GM12878 (cell line): ENCODE results near the gene PROP1. TPM values are rescaled to one million over a fixed set of nuclear protein-coding genes. Genes with fewer than 3 reads are reported as not detected.

Experiments
- ATAC-seq: fragments of 200-7000 bp; cut with Tn5 transposase; 3 replicates; pipeline ENCODE4 v1.9.1; 2020; ENCODE audit warnings: mild to moderate bottlenecking, moderate library complexity
- BruUV-seq: library from RNA; stranded (reverse); fragments of 400-500 nt; replicated peaks from 2 replicates; lab custom pipeline; 2021; lab: Mats Ljungman, UMichigan
- CTCF ChIA-PET: fragments of 300-600 bp; sonication (Branson Sonifier 250); formaldehyde crosslinking; extraction: SDS; loops from one replicate; lab custom pipeline; 2021; ENCODE audit warnings: inconsistent platforms; lab: Yijun Ruan, JAX
- POLR2A ChIA-PET: fragments of 350-600 bp; formaldehyde crosslinking; extraction: SDS; loops from one replicate; lab custom pipeline; 2021; ENCODE audit warnings: inconsistent platforms; lab: Charles Lee
- RAD21 ChIA-PET: fragments of 300-600 bp; sonication (Branson Sonifier 250); formaldehyde crosslinking; loops from one replicate; lab custom pipeline; 2023; ENCODE audit warnings: antibody characterized with exemption; ENCODE audit not compliant: unreplicated experiment; lab: Charles Lee
- SMC1A ChIA-PET: fragments of 300-600 bp; sonication (Branson Sonifier 250); formaldehyde crosslinking; loops from one replicate; lab custom pipeline; 2023; ENCODE audit not compliant: unreplicated experiment, uncharacterized antibody; lab: Charles Lee
- DNase-seq: peaks from one replicate; pipeline ENCODE4 v3.0.0-alpha.2; 2011; ENCODE audit warnings: low read depth, low spot score
- FAIRE-seq: peaks from 3 replicates; lab custom pipeline; 2011; peaks lifted over from hg19 to GRCh38; lab: Jason Lieb, UNC
- H2AFZ ChIP-seq: 2 replicates; pipeline ENCODE4 v1.6.0; 2011; ENCODE audit warnings: low read depth, low read length, control low read depth; ENCODE audit not compliant: control insufficient read depth
- H3K27ac ChIP-seq: 2 replicates; pipeline ENCODE4 v1.5.1; 2011; ENCODE audit warnings: control low read depth; ENCODE audit not compliant: control insufficient read depth, insufficient read depth
- H3K27me3 ChIP-seq, 2 experiments: replicated peaks in 1 of 2; 2 replicates each; pipeline versions ENCODE4 v1.6.0 to v1.6.1; 2011; ENCODE audit warnings: low read length in 1 of 2; ENCODE audit not compliant: control insufficient read depth in 2 of 2, insufficient read depth in 2 of 2
- H3K36me3 ChIP-seq, 2 experiments: 2 replicates each; pipeline ENCODE4 v1.5.1; 2011; ENCODE audit warnings: low read length in 1 of 2; ENCODE audit not compliant: control insufficient read depth in 2 of 2, insufficient read depth in 2 of 2
- H3K4me1 ChIP-seq: 2 replicates; pipeline ENCODE4 v1.6.1; 2011; ENCODE audit warnings: mild to moderate bottlenecking, low read length, moderate library complexity, mixed read lengths; ENCODE audit not compliant: control insufficient read depth, insufficient read depth
- H3K4me2 ChIP-seq: 2 replicates; pipeline ENCODE4 v1.6.0; 2011; ENCODE audit warnings: control low read depth; ENCODE audit not compliant: control insufficient read depth, insufficient read depth
- H3K4me3 ChIP-seq: fragments of 200-600 bp; sonication (generic); 2 replicates; pipeline ENCODE4 v1.5.1; 2016
- H3K79me2 ChIP-seq: 2 replicates; pipeline ENCODE4 v1.6.0; 2011; ENCODE audit warnings: low read length; ENCODE audit not compliant: control insufficient read depth, insufficient read depth
- H3K9ac ChIP-seq: 2 replicates; pipeline ENCODE4 v1.8.0; 2011; ENCODE audit warnings: low read length, control low read depth, mixed read lengths; ENCODE audit not compliant: control insufficient read depth, insufficient read depth
- H3K9me3 ChIP-seq: replicated peaks from 3 replicates; pipeline ENCODE4 v1.5.1; 2011; ENCODE audit warnings: mild to moderate bottlenecking, low read length; ENCODE audit not compliant: control insufficient read depth, insufficient read depth
- H4K20me1 ChIP-seq: 2 replicates; pipeline ENCODE4 v1.6.0; 2011; ENCODE audit not compliant: control insufficient read depth, insufficient read depth
- ATF3 ChIP-seq: IDR thresholded peaks from 2 replicates; pipeline ENCODE4 v1.6.1; 2011; ENCODE audit warnings: low read depth, mild to moderate bottlenecking, low read length, moderate library complexity, borderline replicate concordance; ENCODE audit errors: extremely low read depth
- BCL3 ChIP-seq: IDR thresholded peaks from 2 replicates; pipeline ENCODE4 v1.6.1; 2011; ENCODE audit warnings: borderline replicate concordance, low read depth, mild to moderate bottlenecking, moderate library complexity, low read length; ENCODE audit not compliant: insufficient read depth, poor library complexity, severe bottlenecking
- CHD2 ChIP-seq: IDR thresholded peaks from 2 replicates; pipeline ENCODE4 v1.6.1; 2011; ENCODE audit warnings: low read depth, low read length, improper control_type of control experiment, borderline replicate concordance
- CHD4 ChIP-seq: fragments of 200-600 bp; sonication (generic); IDR thresholded peaks from 2 replicates; pipeline ENCODE4 v1.6.1; 2016; ENCODE audit warnings: mild to moderate bottlenecking
- LARP7 ChIP-seq: fragments of 450-650 bp; IDR thresholded peaks from 2 replicates; pipeline ENCODE4 v1.6.1; 2017; ENCODE audit warnings: mild to moderate bottlenecking
- MTA2 ChIP-seq: fragments of 450-650 bp; IDR thresholded peaks from 2 replicates; pipeline ENCODE4 v1.6.1; 2016; ENCODE audit warnings: low read depth, mild to moderate bottlenecking, moderate library complexity
- MYC ChIP-seq: IDR thresholded peaks from 2 replicates; pipeline ENCODE4 v1.6.1; 2011; ENCODE audit warnings: mild to moderate bottlenecking, low read length, moderate library complexity, inconsistent platforms; ENCODE audit not compliant: insufficient read depth, insufficient replicate concordance, insufficient read length, severe bottlenecking
- NFYA ChIP-seq: IDR thresholded peaks from 2 replicates; pipeline ENCODE4 v1.6.1; 2011; ENCODE audit warnings: low read depth, mild to moderate bottlenecking, low read length, improper control_type of control experiment, borderline replicate concordance
- NR2F1 ChIP-seq: fragments of 450-650 bp; conservative IDR thresholded peaks from 2 replicates; pipeline ENCODE4 v1.6.1; 2017; ENCODE audit warnings: mild to moderate bottlenecking
- SIN3A ChIP-seq: IDR thresholded peaks from 2 replicates; pipeline ENCODE4 v1.6.1; 2012; ENCODE audit warnings: low read depth, low read length, improper control_type of control experiment
- SPI1 ChIP-seq: IDR thresholded peaks from 2 replicates; pipeline ENCODE4 v1.6.1; 2011; ENCODE audit warnings: low read depth, mild to moderate bottlenecking, low read length, moderate library complexity, borderline replicate concordance; ENCODE audit not compliant: insufficient read depth
- TBL1XR1 ChIP-seq: IDR thresholded peaks from 2 replicates; pipeline ENCODE4 v1.6.1; 2012; ENCODE audit warnings: low read depth, low read length, improper control_type of control experiment
- WRNIP1 ChIP-seq: IDR thresholded peaks from 2 replicates; pipeline ENCODE4 v1.6.1; 2011; ENCODE audit warnings: low read depth, low read length, improper control_type of control experiment, borderline replicate concordance
- WGBS: methylation state at CpG from one replicate; pipeline ENCODE4 v1.1.6; 2016; ENCODE audit warnings: low lambda C conversion rate; ENCODE audit not compliant: insufficient replicate concordance, insufficient coverage; ENCODE audit errors: missing lambda C conversion rate; 5-methylcytosine and 5-hydroxymethylcytosine counted together
- in situ Hi-C: fragments of 300-500 bp; cut with MboI; formaldehyde crosslinking; loops from 9 replicates; pipeline ENCODE4 v1.14.3; 2018; ENCODE audit warnings: mixed read lengths
- intact Hi-C: fragments of 100-400 bp; cut with micrococcal nuclease; formaldehyde crosslinking; loops from one replicate; pipeline ENCODE4 v1.14.2; 2022; ENCODE audit not compliant: unreplicated experiment
- polyA plus RNA-seq, 11 experiments: library from polyadenylated mRNA; depleted of rRNA in 4 of 11; unstranded in 6 of 11; stranded (reverse) in 5 of 11; fragments of >200 nt; fragmentation: Nextera tagmentation in 4 of 11; fragmentation: Illumina TruSeq in 1 of 11; extraction: Ambion mirVana in 4 of 11; extraction: Trizol in 1 of 11; gene quantifications; 1 replicate in 1 of 11; 2 replicates in 10 of 11; pipeline versions ENCODE4 v1.2.1 to v1.2.3, GENCODE V29; 2011 to 2016; ENCODE audit warnings: inconsistent platforms in 2 of 11, missing spikeins in 2 of 11, low read depth in 1 of 11
- total RNA-seq, 4 experiments: library from RNA; depleted of rRNA in 3 of 4; stranded (reverse); fragments of >200 nt in 3 of 4; fragmentation: Illumina TruSeq in 1 of 4; extraction: Trizol in 1 of 4; gene quantifications; 2 replicates each; pipeline versions ENCODE4 v1.2.1 to v1.2.3, GENCODE V29; 2013 to 2021
- TF ChIP-seq, protein P1 (sequence below): fragments of 150-350 bp; IDR thresholded peaks from 2 replicates; pipeline ENCODE4 v1.6.1; 2016; ENCODE audit warnings: low read depth, low read length
- TF ChIP-seq, protein P2 (sequence below): fragments of 450-650 bp; IDR thresholded peaks from 2 replicates; pipeline ENCODE4 v1.6.1; 2014; ENCODE audit warnings: mild to moderate bottlenecking

PROP1 gene
- total and polyA plus RNA-seq, 10 of the 15 experiments (the other 5 are each of a cell fraction or from before 2014, with no cell fraction given) = not detected

- TF ChIP-seq MYC (no peak), SIN3A (no peak), NR2F1 (no peak), NFYA (no peak)
- TF ChIP-seq, protein P1, sequence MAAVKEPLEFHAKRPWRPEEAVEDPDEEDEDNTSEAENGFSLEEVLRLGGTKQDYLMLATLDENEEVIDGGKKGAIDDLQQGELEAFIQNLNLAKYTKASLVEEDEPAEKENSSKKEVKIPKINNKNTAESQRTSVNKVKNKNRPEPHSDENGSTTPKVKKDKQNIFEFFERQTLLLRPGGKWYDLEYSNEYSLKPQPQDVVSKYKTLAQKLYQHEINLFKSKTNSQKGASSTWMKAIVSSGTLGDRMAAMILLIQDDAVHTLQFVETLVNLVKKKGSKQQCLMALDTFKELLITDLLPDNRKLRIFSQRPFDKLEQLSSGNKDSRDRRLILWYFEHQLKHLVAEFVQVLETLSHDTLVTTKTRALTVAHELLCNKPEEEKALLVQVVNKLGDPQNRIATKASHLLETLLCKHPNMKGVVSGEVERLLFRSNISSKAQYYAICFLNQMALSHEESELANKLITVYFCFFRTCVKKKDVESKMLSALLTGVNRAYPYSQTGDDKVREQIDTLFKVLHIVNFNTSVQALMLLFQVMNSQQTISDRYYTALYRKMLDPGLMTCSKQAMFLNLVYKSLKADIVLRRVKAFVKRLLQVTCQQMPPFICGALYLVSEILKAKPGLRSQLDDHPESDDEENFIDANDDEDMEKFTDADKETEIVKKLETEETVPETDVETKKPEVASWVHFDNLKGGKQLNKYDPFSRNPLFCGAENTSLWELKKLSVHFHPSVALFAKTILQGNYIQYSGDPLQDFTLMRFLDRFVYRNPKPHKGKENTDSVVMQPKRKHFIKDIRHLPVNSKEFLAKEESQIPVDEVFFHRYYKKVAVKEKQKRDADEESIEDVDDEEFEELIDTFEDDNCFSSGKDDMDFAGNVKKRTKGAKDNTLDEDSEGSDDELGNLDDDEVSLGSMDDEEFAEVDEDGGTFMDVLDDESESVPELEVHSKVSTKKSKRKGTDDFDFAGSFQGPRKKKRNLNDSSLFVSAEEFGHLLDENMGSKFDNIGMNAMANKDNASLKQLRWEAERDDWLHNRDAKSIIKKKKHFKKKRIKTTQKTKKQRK = no peak
These were observed 1.4 kb downstream of the PROP1 start (continued) for GRCh38 chr5:177994561-177995190.

- Histone ChIP-seq H3K4me2 (no peak overlapping the region), H3K4me3 (no peak overlapping the region), H4K20me1 (no peaks in the 10 kb centered on the region; the same call in 1 of the 2 replicates), H3K4me1 (no peaks in the 10 kb centered on the region), H3K36me3 (no peaks in the 10 kb centered on the region), H3K27ac (no peak overlapping the region), H3K79me2 (no peaks in the 10 kb centered on the region), H3K9ac (no peak overlapping the region), H3K9me3 (no peaks in the 10 kb centered on the region), H3K27me3 (no peaks in the 10 kb centered on the region), H2AFZ (no peak overlapping the region)
- FAIRE-seq (no peak), DNase-seq (no peak), ATAC-seq (no peak)
- POLR2A ChIA-PET = no interaction called here
- in situ Hi-C loops (no loop called here), intact Hi-C loops (no loop called here)
- SMC1A ChIA-PET = no interaction called here
- WGBS = 53% methylated on average over 19 of the region's 19 CpGs
- CTCF ChIA-PET = no interaction called here
- no peak for TF ChIP-seq ATF3
- no peak for TF ChIP-seq BCL3
- TF ChIP-seq SPI1 = no peak
- TF ChIP-seq MTA2 = no peak
- TF ChIP-seq TBL1XR1 = no peak
- no peak for TF ChIP-seq LARP7
- TF ChIP-seq WRNIP1 = no peak
- no peak for TF ChIP-seq NR2F1
- TF ChIP-seq CHD2 = no peak
- TF ChIP-seq, protein P2, sequence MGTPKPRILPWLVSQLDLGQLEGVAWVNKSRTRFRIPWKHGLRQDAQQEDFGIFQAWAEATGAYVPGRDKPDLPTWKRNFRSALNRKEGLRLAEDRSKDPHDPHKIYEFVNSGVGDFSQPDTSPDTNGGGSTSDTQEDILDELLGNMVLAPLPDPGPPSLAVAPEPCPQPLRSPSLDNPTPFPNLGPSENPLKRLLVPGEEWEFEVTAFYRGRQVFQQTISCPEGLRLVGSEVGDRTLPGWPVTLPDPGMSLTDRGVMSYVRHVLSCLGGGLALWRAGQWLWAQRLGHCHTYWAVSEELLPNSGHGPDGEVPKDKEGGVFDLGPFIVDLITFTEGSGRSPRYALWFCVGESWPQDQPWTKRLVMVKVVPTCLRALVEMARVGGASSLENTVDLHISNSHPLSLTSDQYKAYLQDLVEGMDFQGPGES = no peak
- TF ChIP-seq CHD4 = no peak
- RAD21 ChIA-PET = no interaction called here
- no TSS peak for BruUV-seq
These were observed 2.0 kb downstream of the PROP1 start for GRCh38 chr5:177994063-177994462.
